ENCODE results near the gene SLX1A. TPM values are rescaled to one million over a fixed set of nuclear protein-coding genes. Genes with fewer than 3 reads are reported as not detected.

The SLX1A gene
- total RNA-seq, 1 donor from 2014 or later = 28.6 TPM

- no peaks in the 10 kb centered on the region for H3K27me3 ChIP-seq (ENCODE audit: low read depth)
- no peaks in the 10 kb centered on the region for H3K4me1 ChIP-seq
- H3K36me3 ChIP-seq = no peaks in the 10 kb centered on the region
- H3K4me3 ChIP-seq = no peak overlapping the region
- peaks cover 12% of the 10 kb centered on the region for H3K9me3 ChIP-seq
- ATAC-seq (no peak), DNase-seq (no peak)
- TF ChIP-seq CTCF (IDR thresholded peaks at IDR 0.05) = no peak
- H3K27ac ChIP-seq = no peak overlapping the region
- intact Hi-C loops (cut with DNase I) = no loop called here
Measured at GRCh38 chr16:30149250-30149930, 44.3 kb upstream of the SLX1A start.

GRCh38 chr16:30151091-30151490, 42.6 kb upstream of the SLX1A start:
- no peak for TF ChIP-seq CTCF (IDR thresholded peaks at IDR 0.05)
- Histone ChIP-seq H3K36me3 (no peaks in the 10 kb centered on the region), H3K27ac (no peak overlapping the region), H3K4me3 (no peak overlapping the region), H3K4me1 (no peaks in the 10 kb centered on the region), H3K9me3 (peaks cover 12% of the 10 kb centered on the region), H3K27me3 (ENCODE audit: low read depth) (no peaks in the 10 kb centered on the region)
- ATAC-seq (no peak), DNase-seq (no peak)
- intact Hi-C loops (cut with DNase I) = no loop called here

- intact Hi-C loops (cut with DNase I) = no loop called here
- ATAC-seq = no peak
- TF ChIP-seq CTCF (IDR thresholded peaks at IDR 0.05) = no peak
- Histone ChIP-seq H3K36me3 (no peaks in the 10 kb centered on the region), H3K4me3 (no peak overlapping the region), H3K27me3 (ENCODE audit: low read depth) (no peaks in the 10 kb centered on the region), H3K27ac (no peak overlapping the region), H3K4me1 (no peaks in the 10 kb centered on the region), H3K9me3 (peaks cover 12% of the 10 kb centered on the region)
- DNase-seq = no peak
Measured at GRCh38 chr16:30152517-30152916, 41.2 kb upstream of the SLX1A start.

- no peak for TF ChIP-seq CTCF (IDR thresholded peaks at IDR 0.05)
- Histone ChIP-seq H3K4me3 (no peak overlapping the region), H3K27me3 (ENCODE audit: low read depth) (no peaks in the 10 kb centered on the region), H3K9me3 (no peaks in the 10 kb centered on the region), H3K27ac (no peak overlapping the region), H3K36me3 (no peaks in the 10 kb centered on the region), H3K4me1 (no peaks in the 10 kb centered on the region)
- intact Hi-C loops (cut with DNase I) = no loop called here
- no peak for ATAC-seq
- DNase-seq = no peak
Measured at GRCh38 chr16:30155188-30155587, 38.5 kb upstream of the SLX1A start.

- Histone ChIP-seq H3K27me3 (ENCODE audit: low read depth) (no peaks in the 10 kb centered on the region), H3K4me1 (no peaks in the 10 kb centered on the region), H3K4me3 (no peak overlapping the region), H3K27ac (no peak overlapping the region), H3K36me3 (no peaks in the 10 kb centered on the region), H3K9me3 (no peaks in the 10 kb centered on the region)
- DNase-seq = no peak
- intact Hi-C loops (cut with DNase I) = no loop called here
- no peak for ATAC-seq
- TF ChIP-seq CTCF (IDR thresholded peaks at IDR 0.05) = no peak
Measured at GRCh38 chr16:30157214-30157613, 36.5 kb upstream of the SLX1A start.
